H54 (cell line): ENCODE data around the gene MXD4.

Experiments
- DNase-seq: peaks from one replicate; pipeline ENCODE4 v3.0.0; 2011; ENCODE audit warnings: low spot score, mixed read lengths; ENCODE audit not compliant: insufficient read length
- FAIRE-seq: peaks from 3 replicates; lab custom pipeline; 2011; peaks lifted over from hg19 to GRCh38; lab: Jason Lieb, UNC
- POLR2A ChIP-seq: IDR thresholded peaks from 2 replicates; pipeline ENCODE4 v1.6.1; 2011; ENCODE audit warnings: low read depth, mild to moderate bottlenecking, low read length

Gene MXD4, protein sequence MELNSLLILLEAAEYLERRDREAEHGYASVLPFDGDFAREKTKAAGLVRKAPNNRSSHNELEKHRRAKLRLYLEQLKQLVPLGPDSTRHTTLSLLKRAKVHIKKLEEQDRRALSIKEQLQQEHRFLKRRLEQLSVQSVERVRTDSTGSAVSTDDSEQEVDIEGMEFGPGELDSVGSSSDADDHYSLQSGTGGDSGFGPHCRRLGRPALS

DNA sequence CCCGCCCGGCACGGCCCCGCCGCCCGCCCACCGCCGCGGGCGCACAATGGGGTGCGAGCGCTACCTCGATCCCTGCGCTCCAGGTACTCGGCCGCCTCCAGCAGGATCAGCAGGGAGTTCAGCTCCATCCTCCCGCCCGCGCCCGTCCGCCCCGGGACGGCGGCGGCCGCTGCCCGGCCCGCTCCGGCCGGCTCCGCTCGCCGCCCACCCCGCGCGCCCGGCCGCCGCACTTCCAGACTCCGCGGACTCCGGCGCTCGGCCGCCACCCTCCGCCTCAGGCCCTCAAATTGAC, at the start of gene MXD4:
Gene MXD4, minus strand, starts transcription at position 257 of the 292 bp plus-strand sequence. Its CDS starts 129 bp downstream, at position 128.
- DNase-seq (peak; percentile 19), FAIRE-seq (no peak)
- TF ChIP-seq POLR2A = peak; percentile 45; the same call in 1 of the 2 replicates

DNA sequence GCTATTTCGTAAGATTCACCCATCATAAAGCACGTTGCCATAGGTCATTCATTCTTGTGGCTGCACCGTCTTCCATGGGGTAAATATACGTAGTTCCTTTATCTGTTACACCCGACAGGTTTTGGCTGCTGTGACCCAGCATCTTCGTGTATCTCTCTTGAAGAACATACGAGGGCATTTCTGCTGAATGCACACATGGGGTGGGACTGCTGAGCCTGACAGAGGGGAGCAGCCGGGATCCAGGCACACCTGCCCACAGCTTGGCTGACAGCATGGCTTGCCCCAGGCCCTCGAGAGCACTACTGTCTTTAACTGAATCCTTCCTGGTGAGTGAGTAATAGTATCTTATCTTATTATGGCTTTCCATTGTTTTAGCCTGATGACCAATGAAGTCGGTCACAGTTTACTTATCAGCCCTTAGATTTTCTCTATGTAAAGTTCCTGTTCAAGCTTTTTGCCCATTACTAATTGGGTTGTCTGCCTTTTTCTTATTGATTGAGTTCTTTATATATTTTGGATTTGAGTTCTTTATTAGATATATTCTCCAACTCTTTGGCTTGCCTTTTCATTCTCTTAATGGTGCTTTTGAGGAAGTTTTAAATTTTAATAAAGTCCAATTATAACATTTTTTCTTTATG, 45.0 kb upstream of the MXD4 start:
- no peak for DNase-seq
- no peak for FAIRE-seq
- no peak for TF ChIP-seq POLR2A

DNA sequence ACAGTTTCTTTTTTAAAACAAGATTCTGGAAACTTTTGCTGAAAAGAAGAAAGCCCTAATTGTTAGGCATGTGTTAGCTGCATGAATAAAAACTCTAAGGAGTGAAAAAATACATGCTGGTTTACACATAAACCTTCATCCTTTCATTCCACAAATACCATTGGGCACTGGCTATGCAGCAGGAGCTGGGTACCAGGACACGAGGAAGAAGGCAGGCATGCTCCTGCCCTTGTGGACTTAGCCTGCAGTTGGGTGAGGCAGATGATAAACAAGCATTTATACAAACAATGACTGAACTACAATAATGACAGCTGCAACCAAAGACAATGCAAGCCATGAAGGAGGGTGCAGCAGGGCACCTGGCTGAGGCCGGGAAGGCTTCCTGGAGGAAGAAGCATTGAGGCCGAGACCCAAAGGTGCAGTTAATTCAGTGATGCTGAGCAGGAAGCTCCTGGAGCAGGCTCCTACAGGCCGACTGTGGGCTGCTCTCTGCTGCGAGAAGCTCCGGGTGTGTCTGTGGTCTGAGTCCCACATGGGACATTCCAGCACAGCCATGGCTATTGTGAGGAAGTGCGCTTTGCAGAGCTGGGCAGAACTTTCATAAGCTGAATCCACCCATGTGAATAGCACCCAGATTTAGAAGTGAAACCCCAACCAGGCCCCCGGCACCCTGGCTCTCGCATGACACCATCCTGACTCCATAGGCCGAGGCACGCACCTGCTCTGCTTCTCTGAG, 44.0 kb upstream of the MXD4 start:
- no peak for FAIRE-seq
- TF ChIP-seq POLR2A = no peak
- DNase-seq = no peak

DNA sequence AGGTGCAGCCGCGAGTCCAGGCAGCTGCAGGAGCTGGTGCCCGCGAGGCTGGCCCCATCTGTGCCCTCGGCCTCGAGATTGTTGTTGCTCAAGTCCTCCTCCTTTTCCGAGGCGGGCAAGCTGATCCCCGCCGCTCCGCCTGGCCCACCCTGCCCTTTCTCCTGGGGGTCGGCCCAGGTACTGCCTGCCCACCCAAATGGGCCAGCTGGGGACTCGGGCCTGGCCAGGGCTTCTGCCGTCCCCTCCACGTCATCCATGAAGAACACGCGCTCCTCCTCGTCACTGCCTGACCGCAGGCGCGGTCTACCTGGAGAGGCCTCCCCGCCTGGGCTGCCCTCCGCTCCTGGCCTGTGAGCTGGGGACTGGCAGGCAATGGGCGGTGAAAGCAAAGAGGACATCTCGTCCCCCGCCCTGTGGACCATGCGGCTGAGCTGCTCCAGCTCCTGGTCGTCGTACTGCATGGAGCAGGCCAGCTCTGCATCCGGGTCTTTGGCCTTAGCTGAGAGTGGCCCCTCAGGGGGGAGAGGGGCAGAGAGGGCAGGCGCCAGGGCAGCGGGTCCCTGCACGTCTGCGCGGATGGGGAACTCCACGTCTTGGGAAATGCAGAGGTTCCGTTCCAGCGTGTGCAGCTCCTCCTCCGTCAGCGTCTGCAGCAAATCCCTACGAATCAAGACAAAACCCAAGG, 43.1 kb upstream of the MXD4 start:
- DNase-seq (no peak), FAIRE-seq (no peak)
- no peak for TF ChIP-seq POLR2A

DNA sequence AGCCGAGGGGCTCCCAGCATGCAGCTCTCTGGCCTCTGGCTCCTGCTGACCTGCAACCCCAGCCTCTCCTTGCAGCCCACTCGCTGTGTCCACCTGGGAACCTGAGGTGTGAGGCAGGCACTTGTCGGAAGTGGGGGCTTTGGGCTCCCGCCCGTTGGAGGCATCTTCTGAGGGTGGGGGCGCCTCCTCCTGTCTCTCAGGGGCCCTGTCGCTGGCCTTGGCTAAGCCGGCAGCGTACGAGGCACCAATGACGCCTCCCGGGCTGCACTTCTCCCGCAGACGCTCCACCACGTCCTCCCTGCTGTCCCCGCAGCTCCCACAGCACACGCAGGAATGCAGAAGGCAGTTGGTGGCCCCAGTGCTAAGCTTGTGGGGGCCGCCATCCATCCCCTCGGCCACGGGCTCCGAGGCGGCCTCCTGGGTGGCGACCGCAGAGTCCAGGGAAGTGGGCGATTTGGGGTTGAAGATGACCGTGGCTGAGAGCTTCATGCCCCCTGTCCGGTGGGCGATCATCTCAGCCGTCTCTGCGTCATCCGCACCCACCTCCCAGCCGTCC, 42.5 kb upstream of the MXD4 start:
- no peak for DNase-seq
- no peak for FAIRE-seq
- no peak for TF ChIP-seq POLR2A

DNA sequence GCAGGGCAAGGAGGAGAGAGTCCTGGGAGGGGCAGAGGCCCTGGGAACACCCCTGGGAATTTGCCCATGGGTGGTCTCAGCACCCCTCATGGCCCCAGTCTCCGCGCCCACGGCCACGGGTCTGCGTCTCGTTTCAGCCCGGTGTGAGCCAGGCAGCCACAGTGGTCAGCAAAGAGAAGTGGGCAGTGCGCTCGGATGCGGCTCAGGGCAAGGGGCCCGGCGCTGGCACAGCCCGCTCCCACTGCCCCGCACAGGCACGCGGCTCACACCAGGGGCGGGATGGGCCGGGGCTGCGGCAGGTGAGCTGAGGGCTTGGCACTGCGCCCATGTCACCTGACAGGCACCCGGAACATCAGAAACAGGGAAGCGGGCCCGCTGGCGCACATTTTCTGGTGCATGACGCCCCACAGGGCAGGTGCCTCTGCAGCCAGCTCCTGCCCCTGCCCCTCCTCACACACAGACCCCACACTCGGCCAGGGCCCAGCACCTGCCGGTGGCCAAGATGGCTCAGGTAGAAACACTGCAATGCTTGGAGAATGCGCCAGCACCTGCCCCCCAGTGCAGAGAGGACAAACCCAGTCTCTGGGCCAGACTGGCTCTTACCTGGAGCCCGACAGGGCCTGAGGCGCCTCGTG, 41.9 kb upstream of the MXD4 start:
- TF ChIP-seq POLR2A = no peak
- DNase-seq (no peak), FAIRE-seq (no peak)

DNA sequence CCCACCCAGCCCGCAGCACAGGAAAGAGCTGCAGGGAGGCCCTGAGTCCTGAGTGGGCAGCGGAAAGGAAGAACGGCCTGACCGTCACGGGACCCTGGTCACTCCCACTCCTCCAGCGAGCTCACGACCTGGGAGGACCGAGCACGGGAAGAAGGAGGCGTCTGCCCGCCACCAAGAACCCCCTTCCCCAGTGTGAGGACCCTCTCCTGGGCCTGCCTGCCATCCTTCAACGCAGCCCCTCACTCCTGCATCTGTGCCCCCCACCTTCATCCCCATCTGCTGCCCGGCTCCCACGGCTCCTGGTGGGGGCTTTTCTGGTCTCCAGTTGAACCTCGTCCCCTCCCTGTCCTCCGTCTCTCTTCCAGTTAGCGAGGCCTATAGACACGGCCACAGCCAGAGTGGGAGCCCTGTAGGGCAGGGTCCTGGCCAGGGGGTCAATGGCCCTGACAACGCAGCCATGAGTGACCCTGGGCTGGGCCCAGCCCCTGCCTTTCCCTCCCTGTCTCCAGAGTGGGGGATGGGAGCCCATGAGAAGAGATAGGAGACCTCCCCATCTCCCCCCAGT, 41.3 kb upstream of the MXD4 start:
- no peak for TF ChIP-seq POLR2A
- FAIRE-seq = no peak

DNA sequence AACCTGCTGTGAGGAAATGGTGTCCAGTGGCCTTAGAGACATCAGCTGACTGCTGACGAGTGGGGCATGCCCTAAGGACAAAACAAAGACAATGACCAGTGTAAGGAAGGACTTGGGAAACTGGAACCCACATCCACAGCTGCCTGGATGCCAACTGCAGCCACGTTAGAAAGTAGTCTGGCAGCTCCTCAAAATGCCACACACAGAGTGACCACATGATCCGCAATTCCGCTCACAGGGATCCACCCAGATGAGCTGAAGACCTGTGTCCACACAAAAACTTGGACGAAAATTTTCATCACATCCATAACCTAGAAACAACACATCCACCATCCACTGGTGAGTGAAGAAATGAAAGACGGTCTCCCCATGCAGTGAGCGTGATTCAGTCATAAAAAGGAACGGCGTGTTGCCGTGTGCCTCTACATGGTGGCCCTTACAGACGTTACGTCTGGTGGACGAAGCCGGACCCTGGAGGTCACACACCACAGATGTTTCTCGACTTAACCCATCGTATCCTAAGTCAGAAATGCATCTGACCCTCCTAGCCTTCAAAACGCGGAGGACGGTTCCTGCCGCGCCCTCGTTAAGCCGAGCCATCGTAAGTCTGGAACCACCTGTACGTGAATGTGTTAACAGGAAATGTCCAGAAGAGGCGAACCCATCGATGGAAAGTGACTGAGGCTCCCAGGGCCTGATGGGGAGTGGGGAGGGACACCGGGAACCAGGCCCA, 40.6 kb upstream of the MXD4 start:
- TF ChIP-seq POLR2A = no peak
- no peak for FAIRE-seq
- DNase-seq = no peak

More for the DNA sequence above, 41.3 kb upstream of the MXD4 start:
- no peak for DNase-seq

DNA sequence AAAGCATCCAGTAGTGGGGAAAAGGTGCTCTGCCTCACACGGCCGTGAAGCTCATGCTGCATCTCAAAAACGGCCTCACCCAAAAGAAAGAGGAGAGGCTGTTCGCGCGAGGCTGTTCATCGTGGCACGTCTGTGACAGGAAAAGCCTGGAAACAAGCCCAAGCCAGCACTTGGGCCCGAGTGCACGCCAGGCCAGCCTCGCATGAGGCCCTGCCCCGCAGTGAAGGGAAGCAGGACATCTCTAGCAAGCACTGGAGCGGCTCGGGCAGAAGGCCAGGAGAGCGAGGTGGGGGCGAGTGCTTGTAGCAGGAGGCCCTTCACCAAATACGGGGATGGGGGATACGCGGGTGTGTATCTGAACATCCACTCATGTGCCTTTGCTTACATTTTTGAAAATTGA, 39.9 kb upstream of the MXD4 start:
- no peak for DNase-seq

DNA sequence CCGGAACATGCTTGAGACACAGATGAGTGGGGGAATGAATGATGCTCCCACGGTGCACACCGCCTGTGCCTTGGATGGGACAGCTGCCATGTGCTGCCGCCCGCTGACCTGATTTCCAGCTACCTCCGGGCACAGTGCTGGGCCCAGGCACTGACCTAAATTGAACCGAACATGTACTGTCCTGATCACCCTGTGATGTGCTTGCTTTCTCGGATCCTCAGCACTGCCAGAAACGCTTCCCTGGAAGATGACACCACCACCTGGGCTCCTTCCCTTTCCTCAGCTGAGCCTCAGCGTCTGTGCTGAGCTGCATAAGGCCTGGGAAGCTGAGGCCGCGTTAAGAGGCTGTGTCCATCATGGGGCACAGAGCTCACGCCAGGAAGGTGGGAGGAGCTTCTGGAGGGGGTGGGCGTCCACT, 39.3 kb upstream of the MXD4 start:
- FAIRE-seq (no peak), DNase-seq (no peak)
- no peak for TF ChIP-seq POLR2A

More for the DNA sequence above, 39.9 kb upstream of the MXD4 start:
- no peak for TF ChIP-seq POLR2A
- no peak for FAIRE-seq

DNA sequence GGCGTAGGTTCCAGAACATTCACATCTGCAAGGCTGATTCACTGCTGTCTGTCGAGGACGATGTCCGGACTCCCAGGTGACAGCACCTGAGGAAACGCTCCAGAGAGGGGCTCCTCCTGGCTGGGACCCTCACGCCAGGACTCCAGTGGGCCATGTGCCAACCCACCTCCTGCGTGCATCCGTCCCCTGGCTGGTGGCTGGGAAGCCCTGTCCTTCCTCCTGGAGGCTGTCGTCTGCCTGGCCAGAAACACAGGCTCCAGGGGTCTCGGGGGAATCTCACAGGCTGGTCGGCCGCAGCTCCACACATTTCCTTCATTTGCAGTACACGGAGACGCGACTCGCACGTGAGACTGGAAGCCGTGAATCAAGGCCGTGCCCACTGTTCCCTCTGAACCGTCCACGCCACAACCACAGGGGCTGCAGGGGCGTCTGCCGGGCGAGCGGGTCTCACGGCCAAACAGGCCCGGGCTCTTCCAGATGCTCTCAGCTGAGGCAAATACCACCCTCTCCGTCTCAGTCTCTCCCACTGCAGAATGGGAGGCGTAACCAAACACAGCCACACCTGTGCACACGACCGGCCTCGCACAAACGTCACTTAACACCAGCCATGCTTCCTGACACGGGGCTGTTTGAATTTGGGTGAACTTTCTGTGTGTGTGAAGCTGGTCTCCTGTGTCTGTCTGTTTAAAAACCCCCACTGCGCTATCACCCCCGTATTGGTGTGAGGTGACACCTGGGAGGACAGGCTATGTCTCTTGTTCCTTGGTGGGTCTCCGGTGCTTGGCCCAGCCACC, 38.7 kb upstream of the MXD4 start:
- FAIRE-seq (no peak), DNase-seq (no peak)
- no peak for TF ChIP-seq POLR2A

DNA sequence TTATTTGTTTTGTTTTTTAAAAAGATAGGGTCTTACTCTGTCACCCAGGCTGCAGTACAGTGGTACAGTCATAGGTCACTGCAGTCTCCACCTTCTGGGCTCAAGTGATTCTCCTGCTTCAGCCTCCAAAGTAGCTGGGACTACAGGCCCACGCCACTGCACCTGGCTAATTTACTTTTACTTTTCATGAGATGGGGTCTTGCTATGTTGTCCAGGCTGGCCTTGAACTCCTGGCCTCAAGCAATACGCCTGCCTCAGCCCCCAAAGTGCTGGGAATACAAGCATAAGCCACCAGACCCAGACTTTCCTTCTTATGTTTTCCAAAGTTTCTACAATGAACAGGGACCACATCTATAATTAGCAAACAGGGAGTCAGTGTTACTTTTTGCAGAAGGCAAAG, 37.9 kb upstream of the MXD4 start:
- DNase-seq (no peak), FAIRE-seq (no peak)
- no peak for TF ChIP-seq POLR2A
